Measurements from ENCODE around the gene EPHA3. TPM values are rescaled to one million over a fixed set of nuclear protein-coding genes. Genes with fewer than 3 reads are reported as not detected.

The EPHA3 gene
- total RNA-seq, 2 experiments from 2014 or later = not detected

DNA sequence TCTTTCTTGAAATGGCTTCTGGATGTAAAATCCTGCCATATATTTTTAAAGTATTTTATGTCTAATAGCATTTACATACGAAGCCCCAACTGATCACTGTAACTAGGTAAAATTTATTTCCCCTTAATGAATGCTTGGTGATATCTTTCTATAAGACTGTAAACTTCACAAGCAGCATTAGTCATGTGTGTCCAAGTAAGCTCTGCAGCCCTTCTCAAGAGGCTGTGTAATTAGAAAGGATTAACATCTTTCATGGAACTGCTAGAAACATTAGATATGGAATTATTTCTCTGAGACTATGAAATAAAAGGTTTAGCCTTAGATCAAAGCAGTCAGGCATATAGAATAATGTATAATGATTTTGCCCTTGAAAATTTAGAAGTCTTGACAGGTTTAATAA, 143.3 kb downstream of the EPHA3 start:
- no peaks in the 10 kb centered on the region for H3K4me1 Mint-ChIP-seq (ENCODE audit: low read depth)
- no peak for DNase-seq
- no peaks in the 10 kb centered on the region for H3K27me3 Mint-ChIP-seq
- no peak overlapping the region for H3K4me3 Mint-ChIP-seq
- intact Hi-C loops (cut with micrococcal nuclease) = no loop called here
- peaks cover 2% of the 10 kb centered on the region for H3K9me3 Mint-ChIP-seq
- CTCF ChIA-PET = no interaction called here
- POLR2A ChIA-PET = no interaction called here
- H3K36me3 Mint-ChIP-seq = no peaks in the 10 kb centered on the region
- no peak overlapping the region for H3K27ac Mint-ChIP-seq

DNA sequence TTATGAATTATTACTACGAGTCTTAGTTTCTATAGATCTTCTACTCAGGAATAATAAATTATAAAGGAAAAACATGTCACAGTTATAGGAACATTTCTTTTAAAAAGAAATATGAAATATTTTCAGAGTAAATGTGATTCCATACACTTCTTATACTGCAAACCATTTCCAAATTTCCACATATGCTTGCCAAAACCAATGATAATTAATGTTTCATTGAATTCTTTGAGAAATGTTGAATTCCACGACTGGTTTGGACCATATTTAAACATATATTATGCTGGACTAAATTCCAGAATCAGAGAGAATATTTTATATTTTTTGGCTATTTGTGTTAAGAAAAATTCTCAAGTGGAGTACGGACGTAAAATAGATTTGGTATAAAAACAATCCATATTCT, 144.6 kb downstream of the EPHA3 start:
- no peak overlapping the region for H3K4me3 Mint-ChIP-seq
- no peaks in the 10 kb centered on the region for H3K27me3 Mint-ChIP-seq
- no peak for DNase-seq
- H3K36me3 Mint-ChIP-seq = no peaks in the 10 kb centered on the region
- ChIA-PET CTCF (no interaction called here), POLR2A (no interaction called here)
- H3K27ac Mint-ChIP-seq = no peak overlapping the region
- intact Hi-C loops (cut with micrococcal nuclease) = no loop called here
- peaks cover 2% of the 10 kb centered on the region for H3K9me3 Mint-ChIP-seq
- no peaks in the 10 kb centered on the region for H3K4me1 Mint-ChIP-seq (ENCODE audit: low read depth)

DNA sequence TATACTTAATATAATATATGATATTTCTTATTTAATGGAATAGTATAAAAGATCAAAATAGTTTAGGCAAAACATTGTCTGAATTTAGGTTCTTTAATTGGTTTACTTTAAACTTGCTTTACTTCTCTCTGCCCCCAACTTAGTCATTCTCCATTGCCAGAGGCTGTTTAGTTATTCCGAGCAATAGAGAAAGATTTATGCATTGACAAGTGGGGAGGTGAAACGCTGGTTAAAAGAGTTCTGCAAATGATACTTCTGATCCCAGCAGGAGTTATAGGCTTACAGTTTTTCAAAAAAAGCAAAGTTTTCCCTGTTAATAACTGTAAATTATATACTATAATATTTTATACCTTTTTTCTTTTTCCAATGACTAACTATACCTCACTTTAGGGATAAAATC, 145.4 kb downstream of the EPHA3 start:
- intact Hi-C loops (cut with micrococcal nuclease) = no loop called here
- Mint-ChIP-seq H3K27me3 (no peaks in the 10 kb centered on the region), H3K4me1 (ENCODE audit: low read depth) (no peaks in the 10 kb centered on the region), H3K9me3 (peaks cover 2% of the 10 kb centered on the region), H3K27ac (no peak overlapping the region), H3K36me3 (no peaks in the 10 kb centered on the region), H3K4me3 (no peak overlapping the region)
- ChIA-PET POLR2A (no interaction called here), CTCF (no interaction called here)
- DNase-seq = no peak

DNA sequence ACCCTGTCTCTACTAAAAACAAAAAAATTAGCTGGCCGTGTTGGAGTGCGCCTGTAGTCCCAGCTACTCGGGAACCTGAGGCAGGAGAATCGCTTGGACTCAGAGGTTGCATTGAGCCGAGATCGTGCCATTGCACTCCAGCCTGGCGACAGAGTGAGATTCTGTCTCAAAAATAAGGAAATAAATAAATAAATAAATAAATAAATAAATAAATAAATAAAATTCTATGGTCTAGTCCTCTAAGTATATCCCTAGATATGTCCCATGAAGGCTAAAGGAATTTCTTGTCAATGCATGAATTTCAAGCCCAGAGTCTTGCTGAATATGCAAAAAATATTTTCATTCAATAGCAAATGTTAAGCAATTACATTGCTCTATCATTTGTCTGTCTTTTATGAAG, 149.0 kb downstream of the EPHA3 start:
- intact Hi-C loops (cut with micrococcal nuclease) = no loop called here
- CTCF ChIA-PET = no interaction called here
- DNase-seq = no peak
- no peaks in the 10 kb centered on the region for H3K36me3 Mint-ChIP-seq
- no peak overlapping the region for H3K27ac Mint-ChIP-seq
- H3K9me3 Mint-ChIP-seq = peaks cover 2% of the 10 kb centered on the region
- POLR2A ChIA-PET = no interaction called here
- no peak overlapping the region for H3K4me3 Mint-ChIP-seq
- no peaks in the 10 kb centered on the region for H3K27me3 Mint-ChIP-seq
- no peaks in the 10 kb centered on the region for H3K4me1 Mint-ChIP-seq (ENCODE audit: low read depth)

GRCh38 chr3:89256882-89257281, 149.5 kb downstream of the EPHA3 start:
- Mint-ChIP-seq H3K9me3 (peaks cover 2% of the 10 kb centered on the region), H3K27me3 (no peaks in the 10 kb centered on the region), H3K36me3 (no peaks in the 10 kb centered on the region), H3K4me3 (no peak overlapping the region), H3K27ac (no peak overlapping the region), H3K4me1 (ENCODE audit: low read depth) (no peaks in the 10 kb centered on the region)
- POLR2A ChIA-PET = no interaction called here
- CTCF ChIA-PET = no interaction called here
- intact Hi-C loops (cut with micrococcal nuclease) = no loop called here
- DNase-seq = no peak

DNA sequence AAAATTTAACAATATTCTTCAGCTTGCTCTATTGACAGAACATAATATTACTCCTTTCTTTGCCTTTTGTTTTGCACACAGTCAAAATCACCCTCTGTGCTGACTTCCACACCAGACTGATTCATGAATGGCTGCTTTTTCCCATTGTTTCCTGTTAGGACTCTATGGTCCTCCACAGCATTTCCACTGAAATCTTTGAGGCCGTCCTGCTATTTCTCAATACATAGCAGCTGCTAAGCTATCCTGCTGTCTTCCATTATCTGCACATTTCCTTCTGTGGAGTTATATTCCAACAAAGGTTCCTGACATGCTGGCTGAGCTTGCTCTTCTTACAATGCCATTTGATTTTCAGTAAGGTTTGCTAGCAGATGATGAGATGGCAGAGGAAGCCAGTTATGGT, 153.3 kb downstream of the EPHA3 start:
- no peak overlapping the region for H3K27ac Mint-ChIP-seq
- peaks cover 5% of the 10 kb centered on the region for H3K9me3 Mint-ChIP-seq
- ChIA-PET CTCF (no interaction called here), POLR2A (no interaction called here)
- intact Hi-C loops (cut with micrococcal nuclease) = no loop called here
- H3K4me3 Mint-ChIP-seq = no peak overlapping the region
- no peak for DNase-seq
- H3K4me1 Mint-ChIP-seq (ENCODE audit: low read depth) = no peaks in the 10 kb centered on the region
- no peaks in the 10 kb centered on the region for H3K27me3 Mint-ChIP-seq
- H3K36me3 Mint-ChIP-seq = no peaks in the 10 kb centered on the region

DNA sequence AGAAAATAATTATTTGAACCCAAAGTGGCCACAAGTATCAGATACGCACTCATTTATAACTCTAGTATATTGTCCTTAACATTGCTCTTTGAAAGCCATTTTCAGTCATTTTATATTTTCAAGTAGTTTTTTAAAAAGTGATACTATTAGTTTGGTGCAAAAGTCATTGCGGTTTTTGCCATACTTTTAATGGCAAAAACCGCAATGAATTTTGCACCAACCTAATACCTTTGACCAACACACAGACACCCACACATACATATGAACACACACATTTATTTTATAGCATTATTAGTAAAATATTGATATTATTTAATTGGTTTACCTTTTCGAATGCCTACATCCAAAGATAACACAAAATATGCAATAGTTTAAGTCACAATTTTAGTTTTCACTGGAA, 154.3 kb downstream of the EPHA3 start:
- no peaks in the 10 kb centered on the region for H3K4me1 Mint-ChIP-seq (ENCODE audit: low read depth)
- H3K27ac Mint-ChIP-seq = no peak overlapping the region
- intact Hi-C loops (cut with micrococcal nuclease) = no loop called here
- H3K9me3 Mint-ChIP-seq = peaks cover 5% of the 10 kb centered on the region
- POLR2A ChIA-PET = no interaction called here
- CTCF ChIA-PET = no interaction called here
- no peak for DNase-seq
- H3K4me3 Mint-ChIP-seq = no peak overlapping the region
- no peaks in the 10 kb centered on the region for H3K27me3 Mint-ChIP-seq
- H3K36me3 Mint-ChIP-seq = no peaks in the 10 kb centered on the region

DNA sequence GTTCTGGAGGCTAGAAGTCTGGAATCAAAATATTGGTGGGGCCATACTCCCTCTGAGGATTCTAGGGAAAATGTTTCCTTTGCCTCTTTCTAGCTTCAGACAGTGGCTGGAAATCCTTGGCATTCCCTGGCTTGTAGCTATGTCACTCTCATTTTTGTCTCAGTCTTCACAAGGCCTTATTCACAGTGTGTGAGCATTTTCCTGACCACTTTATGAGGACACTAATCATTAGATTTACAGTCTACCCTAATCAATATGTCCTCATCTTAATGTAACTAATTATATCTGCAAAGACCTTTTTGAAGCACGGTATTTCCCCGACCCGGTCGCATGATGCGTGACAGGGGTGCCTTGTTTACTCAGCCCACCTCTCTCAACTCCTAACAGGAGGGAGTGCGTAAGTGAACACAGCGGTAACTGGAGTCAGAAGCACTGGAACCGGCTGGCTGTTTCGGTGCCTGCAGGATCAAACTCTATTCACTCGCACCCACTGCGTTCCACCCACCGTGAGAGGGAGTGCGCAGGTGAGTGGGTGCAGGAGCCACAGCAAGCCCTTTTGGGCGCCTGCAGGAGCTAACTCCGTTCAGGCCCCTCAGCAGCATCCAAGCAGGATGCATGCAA, 155.0 kb downstream of the EPHA3 start:
- intact Hi-C loops (cut with micrococcal nuclease) = no loop called here
- Mint-ChIP-seq H3K4me1 (ENCODE audit: low read depth) (no peaks in the 10 kb centered on the region), H3K36me3 (no peaks in the 10 kb centered on the region), H3K9me3 (peaks cover 5% of the 10 kb centered on the region), H3K27me3 (no peaks in the 10 kb centered on the region), H3K27ac (no peak overlapping the region), H3K4me3 (no peak overlapping the region)
- CTCF ChIA-PET = no interaction called here
- no peak for DNase-seq
- POLR2A ChIA-PET = no interaction called here

GRCh38 chr3:89264037-89264560, 156.7 kb downstream of the EPHA3 start:
- H3K27ac Mint-ChIP-seq = no peak overlapping the region
- intact Hi-C loops (cut with micrococcal nuclease) = no loop called here
- ChIA-PET POLR2A (no interaction called here), CTCF (no interaction called here)
- H3K36me3 Mint-ChIP-seq = no peaks in the 10 kb centered on the region
- peaks cover 4% of the 10 kb centered on the region for H3K9me3 Mint-ChIP-seq
- H3K4me3 Mint-ChIP-seq = no peak overlapping the region
- H3K4me1 Mint-ChIP-seq (ENCODE audit: low read depth) = no peaks in the 10 kb centered on the region
- no peaks in the 10 kb centered on the region for H3K27me3 Mint-ChIP-seq
- DNase-seq = no peak

- no peak overlapping the region for H3K4me3 Mint-ChIP-seq
- no peaks in the 10 kb centered on the region for H3K27me3 Mint-ChIP-seq
- no peaks in the 10 kb centered on the region for H3K36me3 Mint-ChIP-seq
- no peak overlapping the region for H3K27ac Mint-ChIP-seq
- ChIA-PET POLR2A (no interaction called here), CTCF (no interaction called here)
- intact Hi-C loops (cut with micrococcal nuclease) = no loop called here
- peaks cover 3% of the 10 kb centered on the region for H3K9me3 Mint-ChIP-seq
- DNase-seq = no peak
- H3K4me1 Mint-ChIP-seq (ENCODE audit: low read depth) = no peaks in the 10 kb centered on the region
These were observed 158.7 kb downstream of the EPHA3 start for GRCh38 chr3:89266074-89266473.

DNA sequence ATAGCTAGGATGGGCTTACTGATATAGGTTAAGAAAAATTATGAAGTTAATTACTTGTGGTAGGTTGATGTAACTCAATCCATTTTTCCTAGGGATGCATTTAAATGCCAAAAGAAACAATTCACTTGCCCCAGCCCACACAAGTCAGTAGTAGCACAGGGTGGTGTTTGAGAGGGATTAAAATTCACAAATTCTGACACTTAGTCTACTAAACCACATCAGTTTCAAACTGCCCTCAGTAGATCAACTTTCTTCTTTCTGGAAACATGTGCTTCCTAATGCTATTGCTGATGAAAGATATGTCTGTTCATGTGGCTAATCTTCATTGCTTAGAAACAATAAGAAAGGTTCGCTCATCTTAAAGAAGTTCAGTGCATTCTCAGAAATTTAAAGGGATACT, 160.6 kb downstream of the EPHA3 start:
- ChIA-PET POLR2A (no interaction called here), CTCF (no interaction called here)

DNA sequence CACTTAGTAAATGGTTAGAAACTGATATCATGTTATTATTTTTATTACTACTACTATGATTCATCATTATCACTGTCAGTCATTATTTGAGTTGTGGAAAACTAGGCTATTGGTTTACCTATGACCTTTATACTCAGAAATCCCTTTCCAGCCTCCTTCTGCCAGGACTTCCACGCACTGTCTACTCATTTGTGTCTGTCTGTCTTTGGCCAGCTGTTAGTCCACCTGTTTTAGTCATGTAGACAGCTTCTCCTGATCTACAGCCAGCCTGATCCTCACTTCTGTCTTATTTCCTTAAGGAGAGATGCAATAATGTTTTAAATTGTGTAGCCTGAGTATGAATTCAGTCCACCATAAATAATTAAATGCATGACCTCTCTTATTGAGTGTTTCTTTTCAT, 162.8 kb downstream of the EPHA3 start:
- POLR2A ChIA-PET = no interaction called here
- H3K27ac Mint-ChIP-seq = no peak overlapping the region
- H3K4me1 Mint-ChIP-seq (ENCODE audit: low read depth) = no peaks in the 10 kb centered on the region
- H3K36me3 Mint-ChIP-seq = no peaks in the 10 kb centered on the region
- intact Hi-C loops (cut with micrococcal nuclease) = no loop called here
- no peaks in the 10 kb centered on the region for H3K9me3 Mint-ChIP-seq
- H3K27me3 Mint-ChIP-seq = no peaks in the 10 kb centered on the region
- no peak for DNase-seq
- CTCF ChIA-PET = no interaction called here
- no peak overlapping the region for H3K4me3 Mint-ChIP-seq

More for the DNA sequence above, 160.6 kb downstream of the EPHA3 start:
- H3K4me1 Mint-ChIP-seq (ENCODE audit: low read depth) = no peaks in the 10 kb centered on the region
- no peaks in the 10 kb centered on the region for H3K27me3 Mint-ChIP-seq
- DNase-seq = no peak
- no peaks in the 10 kb centered on the region for H3K36me3 Mint-ChIP-seq
- no peak overlapping the region for H3K27ac Mint-ChIP-seq
- H3K4me3 Mint-ChIP-seq = no peak overlapping the region
- intact Hi-C loops (cut with micrococcal nuclease) = no loop called here
- peaks cover 3% of the 10 kb centered on the region for H3K9me3 Mint-ChIP-seq

GRCh38 chr3:89275001-89275400, 167.6 kb downstream of the EPHA3 start:
- Mint-ChIP-seq H3K36me3 (no peaks in the 10 kb centered on the region), H3K4me1 (ENCODE audit: low read depth) (no peaks in the 10 kb centered on the region), H3K27ac (no peak overlapping the region), H3K4me3 (no peak overlapping the region), H3K27me3 (no peaks in the 10 kb centered on the region), H3K9me3 (peaks cover 2% of the 10 kb centered on the region)
- intact Hi-C loops (cut with micrococcal nuclease) = no loop called here
- ChIA-PET CTCF (no interaction called here), POLR2A (no interaction called here)
- DNase-seq = no peak

DNA sequence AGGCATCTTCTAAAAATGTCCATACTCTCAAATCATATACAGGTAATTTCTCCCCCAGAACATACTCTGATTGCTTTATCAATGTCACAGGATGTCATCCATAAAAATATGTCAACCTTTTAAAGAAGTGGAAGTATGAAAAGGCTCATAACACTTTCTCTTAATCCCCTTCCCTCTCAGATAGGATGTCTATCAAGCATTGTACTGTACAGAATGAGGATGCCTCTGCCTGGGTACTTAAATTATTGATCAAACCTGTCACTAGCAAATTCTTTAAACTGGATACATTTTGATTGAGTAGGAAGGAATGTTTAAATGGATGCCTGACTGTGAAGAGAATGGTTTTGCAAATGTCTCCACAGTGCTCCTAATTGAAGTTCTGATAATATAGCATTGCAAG, 168.7 kb downstream of the EPHA3 start:
- no peak overlapping the region for H3K4me3 Mint-ChIP-seq
- H3K27ac Mint-ChIP-seq = no peak overlapping the region
- no peaks in the 10 kb centered on the region for H3K36me3 Mint-ChIP-seq

More for the DNA sequence above, 168.7 kb downstream of the EPHA3 start:
- Mint-ChIP-seq H3K4me1 (ENCODE audit: low read depth) (no peaks in the 10 kb centered on the region), H3K9me3 (peaks cover 2% of the 10 kb centered on the region), H3K27me3 (no peaks in the 10 kb centered on the region)
- CTCF ChIA-PET = no interaction called here
- DNase-seq = no peak
- intact Hi-C loops (cut with micrococcal nuclease) = no loop called here
- POLR2A ChIA-PET = no interaction called here

Data from activated CD4-positive, alpha-beta memory T cell treated with anti-CD3 and anti-CD28 coated beads for 36 hours (primary cell).